Subcutaneous abdominal adipose tissue (tissue), 5 donors: ENCODE data around the gene PTPN12.
"Not testable (repeated sequence)": the region's sequence is repeated elsewhere in the genome, so short reads cannot be mapped to it uniquely, and the experiment has no call there.

ENCODE experiments used
- H3K27ac ChIP-seq: one replicate; pipeline ENCODE4 v1.7.0; 2013; ENCODE audit warnings: low read depth, mild to moderate bottlenecking, inconsistent platforms, low read length, moderate library complexity
- H3K27me3 ChIP-seq, 5 donors: one replicate each; pipeline ENCODE4 v1.7.0; 2013; ENCODE audit warnings: low read length in 5 of 5, inconsistent platforms in 1 of 5; ENCODE audit not compliant: control insufficient read depth in 5 of 5, insufficient read depth in 4 of 5
- H3K36me3 ChIP-seq, 5 donors: one replicate each; pipeline ENCODE4 v1.7.0; 2013; ENCODE audit warnings: low read length in 5 of 5; ENCODE audit not compliant: control insufficient read depth in 5 of 5, insufficient read depth in 5 of 5
- H3K4me1 ChIP-seq, 5 donors: one replicate each; pipeline ENCODE4 v1.7.0; 2013; ENCODE audit warnings: low read length in 5 of 5, mild to moderate bottlenecking in 3 of 5, moderate library complexity in 1 of 5; ENCODE audit not compliant: control insufficient read depth in 5 of 5, insufficient read depth in 5 of 5
- H3K4me3 ChIP-seq, 5 donors: one replicate each; pipeline ENCODE4 v1.7.0; 2013; ENCODE audit warnings: low read length in 5 of 5, low read depth in 1 of 5
- H3K9ac ChIP-seq, 5 donors: one replicate each; pipeline ENCODE4 v1.7.0; 2013; ENCODE audit warnings: low read length in 5 of 5, mild to moderate bottlenecking in 4 of 5, moderate library complexity in 3 of 5
- H3K9me3 ChIP-seq, 5 donors: one replicate each; pipeline ENCODE4 v1.7.0; 2013; ENCODE audit warnings: low read length in 5 of 5; ENCODE audit not compliant: control insufficient read depth in 5 of 5
- donor health status: healthy.
- donor health status: healthy.
- donor health status: healthy.
- donor health status: healthy.
- donor health status: healthy.

The PTPN12 gene

GRCh38 chr7:77521537-77521936, 15.6 kb upstream of the PTPN12 start:
- H3K9me3 ChIP-seq, H3K36me3 ChIP-seq, H3K4me3 ChIP-seq, H3K4me1 ChIP-seq, H3K27me3 ChIP-seq, H3K27ac ChIP-seq, H3K9ac ChIP-seq: not testable (repeated sequence)

DNA sequence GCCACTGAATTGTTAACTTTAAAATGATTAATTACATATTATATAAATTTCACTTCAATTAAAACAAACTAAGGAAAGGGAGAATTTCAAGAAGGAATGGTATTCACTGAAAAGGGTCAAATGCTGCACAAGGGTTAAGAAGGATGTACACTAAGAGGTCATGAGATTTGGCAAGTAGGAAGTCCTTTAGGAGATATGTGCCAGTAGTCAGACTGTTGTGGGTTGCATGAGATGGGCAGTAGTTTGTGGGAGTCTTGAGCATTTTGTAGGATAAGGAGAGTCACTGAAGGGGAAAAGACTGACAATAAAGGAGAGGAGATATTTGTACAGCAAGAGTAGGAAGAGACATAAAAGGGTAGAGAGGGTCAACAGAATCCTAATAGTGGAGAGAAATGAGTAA, 12.4 kb upstream of the PTPN12 start:
- no peaks in the 10 kb centered on the region for H3K27me3 ChIP-seq
- H3K9ac ChIP-seq, result no peak overlapping the region
- H3K9me3 ChIP-seq, result no peaks in the 10 kb centered on the region
- no peaks in the 10 kb centered on the region for H3K36me3 ChIP-seq
- H3K27ac ChIP-seq, result no peak overlapping the region
- H3K4me3 ChIP-seq, result no peak overlapping the region
- no peaks in the 10 kb centered on the region for H3K4me1 ChIP-seq

DNA sequence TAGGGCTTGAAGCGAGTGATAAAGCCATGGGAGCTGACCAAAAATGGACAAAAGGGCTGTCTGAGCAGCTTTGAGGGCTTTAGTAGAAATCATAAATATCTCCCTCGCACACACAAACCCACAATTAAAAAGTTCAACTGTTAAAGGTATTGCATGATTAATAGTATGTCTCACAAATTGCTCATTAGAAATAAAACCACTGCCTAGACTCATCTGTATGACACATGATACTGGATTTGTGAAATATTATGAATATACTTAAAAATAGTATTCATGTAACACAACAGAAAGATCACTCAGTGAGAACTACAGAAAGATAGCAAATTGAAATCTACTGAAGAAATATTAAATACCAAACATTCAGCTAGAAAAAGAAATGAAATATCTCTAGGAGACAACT, 11.9 kb upstream of the PTPN12 start:
- H3K27ac ChIP-seq, result no peak overlapping the region
- H3K27me3 ChIP-seq, result no peaks in the 10 kb centered on the region
- H3K9me3 ChIP-seq, result no peaks in the 10 kb centered on the region
- H3K9ac ChIP-seq, result no peak overlapping the region
- no peak overlapping the region for H3K4me3 ChIP-seq
- no peaks in the 10 kb centered on the region for H3K4me1 ChIP-seq
- no peaks in the 10 kb centered on the region for H3K36me3 ChIP-seq

- H3K27me3 ChIP-seq, result no peaks in the 10 kb centered on the region
- H3K9me3 ChIP-seq, result no peaks in the 10 kb centered on the region
- H3K9ac ChIP-seq, result no peak overlapping the region
- no peak overlapping the region for H3K4me3 ChIP-seq
- H3K27ac ChIP-seq, result no peak overlapping the region
- no peaks in the 10 kb centered on the region for H3K36me3 ChIP-seq
- no peaks in the 10 kb centered on the region for H3K4me1 ChIP-seq
These were observed 8.7 kb upstream of the PTPN12 start for GRCh38 chr7:77528368-77528767.

DNA sequence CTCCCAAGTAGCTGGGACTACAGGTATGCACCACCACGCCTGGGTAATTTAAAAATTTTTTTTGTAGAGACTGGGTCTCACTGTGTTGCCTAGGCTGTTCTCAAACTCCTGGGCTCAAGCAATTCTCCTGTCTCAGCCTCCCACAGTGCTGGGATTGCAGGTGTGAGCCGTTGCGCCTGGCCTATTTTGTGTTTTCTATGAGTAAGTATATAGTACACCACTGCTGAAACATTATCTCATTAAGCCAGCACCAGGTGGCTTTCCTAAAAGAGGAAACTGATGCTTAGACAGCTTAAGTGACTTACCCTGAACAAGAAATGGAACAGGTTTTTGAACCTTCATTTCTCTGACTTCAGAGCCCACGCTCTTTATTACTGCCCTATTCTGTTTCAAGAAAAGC, 7.8 kb upstream of the PTPN12 start:
- Histone ChIP-seq H3K27ac (no peak overlapping the region), H3K4me3 (no peak overlapping the region), H3K27me3 (no peaks in the 10 kb centered on the region), H3K36me3 (no peaks in the 10 kb centered on the region), H3K4me1 (no peaks in the 10 kb centered on the region), H3K9ac (no peak overlapping the region), H3K9me3 (no peaks in the 10 kb centered on the region)

DNA sequence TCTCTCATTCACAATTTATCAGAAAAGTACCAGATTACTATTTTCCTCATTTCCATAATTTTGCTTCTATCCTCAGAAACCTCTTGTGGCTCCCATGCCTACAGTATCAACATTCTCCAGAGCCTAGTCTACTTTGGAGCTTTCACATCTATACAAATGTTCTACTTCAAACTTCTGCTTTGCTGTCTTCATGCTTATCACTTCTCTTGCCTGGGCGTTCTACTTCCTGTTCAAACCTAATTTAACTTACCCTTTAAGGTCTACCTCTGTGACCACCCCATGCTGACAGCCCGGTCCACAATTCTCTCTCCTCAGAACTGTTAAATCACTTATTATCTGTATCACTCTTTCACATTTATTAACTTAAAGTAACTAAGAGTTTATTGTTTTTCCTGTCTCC, 6.1 kb upstream of the PTPN12 start:
- no peaks in the 10 kb centered on the region for H3K9me3 ChIP-seq
- no peak overlapping the region for H3K27ac ChIP-seq
- no peaks in the 10 kb centered on the region for H3K27me3 ChIP-seq
- peaks cover 0 to 3% (median 2%) of the 10 kb centered on the region in 5 donors for H3K4me1 ChIP-seq
- H3K4me3 ChIP-seq, result no peak overlapping the region
- H3K9ac ChIP-seq, result no peak overlapping the region
- H3K36me3 ChIP-seq, result no peaks in the 10 kb centered on the region

GRCh38 chr7:77532247-77532646, 4.8 kb upstream of the PTPN12 start:
- H3K27ac ChIP-seq, result peak overlapping the region; percentile 23
- H3K4me3 ChIP-seq, result no peak overlapping the region
- H3K9ac ChIP-seq, result no peak overlapping the region
- H3K27me3 ChIP-seq, result no peaks in the 10 kb centered on the region
- no peaks in the 10 kb centered on the region for H3K36me3 ChIP-seq
- H3K4me1 ChIP-seq, result peaks cover 0 to 8% (median 6%) of the 10 kb centered on the region in 5 donors
- H3K9me3 ChIP-seq, result no peaks in the 10 kb centered on the region

GRCh38 chr7:77532732-77533131, 4.4 kb upstream of the PTPN12 start:
- not testable (repeated sequence) for H3K36me3 ChIP-seq, H3K4me3 ChIP-seq, H3K9me3 ChIP-seq, H3K27me3 ChIP-seq, H3K4me1 ChIP-seq, H3K9ac ChIP-seq
- peak overlapping the region; percentile 23 for H3K27ac ChIP-seq

DNA sequence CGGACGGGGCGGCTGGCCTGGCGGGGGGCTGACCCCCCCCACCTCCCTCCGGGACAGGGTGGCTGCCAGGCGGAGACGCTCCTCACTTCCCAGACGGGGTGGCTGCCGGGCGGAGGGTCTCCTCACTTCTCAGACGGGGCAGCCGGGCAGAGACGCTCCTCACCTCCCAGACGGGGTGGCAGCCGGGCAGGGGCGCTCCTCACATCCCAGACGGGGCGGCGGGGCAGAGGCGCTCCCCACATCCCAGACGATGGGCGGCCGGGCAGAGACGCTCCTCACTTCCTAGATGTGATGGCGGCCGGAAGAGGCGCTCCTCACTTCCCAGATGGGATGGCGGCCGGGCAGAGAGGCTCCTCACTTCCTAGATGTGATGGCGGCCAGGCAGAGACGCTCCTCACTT, 3.0 kb upstream of the PTPN12 start:
- not testable (repeated sequence) for H3K27ac ChIP-seq, H3K9me3 ChIP-seq, H3K36me3 ChIP-seq, H3K9ac ChIP-seq, H3K4me3 ChIP-seq, H3K27me3 ChIP-seq
- H3K4me1 ChIP-seq, result peaks cover 0 to 11% (median 8%) of the 10 kb centered on the region in 5 donors

- Histone ChIP-seq H3K4me1 (peaks cover 2 to 29% (median 23%) of the 10 kb centered on the region in 5 donors), H3K27ac (peak overlapping the region; percentile 89), H3K4me3 (peak overlapping the region; percentile 67 to 95 (median 88)), H3K36me3 (no peaks in the 10 kb centered on the region), H3K27me3 (no peaks in the 10 kb centered on the region), H3K9me3 (no peaks in the 10 kb centered on the region), H3K9ac (peak overlapping the region; percentile 70 to 88 (median 80))
These were observed 1.1 kb upstream of the PTPN12 start for GRCh38 chr7:77536017-77536412.
